ENCODE measurements around the gene ZIC5.

DNA sequence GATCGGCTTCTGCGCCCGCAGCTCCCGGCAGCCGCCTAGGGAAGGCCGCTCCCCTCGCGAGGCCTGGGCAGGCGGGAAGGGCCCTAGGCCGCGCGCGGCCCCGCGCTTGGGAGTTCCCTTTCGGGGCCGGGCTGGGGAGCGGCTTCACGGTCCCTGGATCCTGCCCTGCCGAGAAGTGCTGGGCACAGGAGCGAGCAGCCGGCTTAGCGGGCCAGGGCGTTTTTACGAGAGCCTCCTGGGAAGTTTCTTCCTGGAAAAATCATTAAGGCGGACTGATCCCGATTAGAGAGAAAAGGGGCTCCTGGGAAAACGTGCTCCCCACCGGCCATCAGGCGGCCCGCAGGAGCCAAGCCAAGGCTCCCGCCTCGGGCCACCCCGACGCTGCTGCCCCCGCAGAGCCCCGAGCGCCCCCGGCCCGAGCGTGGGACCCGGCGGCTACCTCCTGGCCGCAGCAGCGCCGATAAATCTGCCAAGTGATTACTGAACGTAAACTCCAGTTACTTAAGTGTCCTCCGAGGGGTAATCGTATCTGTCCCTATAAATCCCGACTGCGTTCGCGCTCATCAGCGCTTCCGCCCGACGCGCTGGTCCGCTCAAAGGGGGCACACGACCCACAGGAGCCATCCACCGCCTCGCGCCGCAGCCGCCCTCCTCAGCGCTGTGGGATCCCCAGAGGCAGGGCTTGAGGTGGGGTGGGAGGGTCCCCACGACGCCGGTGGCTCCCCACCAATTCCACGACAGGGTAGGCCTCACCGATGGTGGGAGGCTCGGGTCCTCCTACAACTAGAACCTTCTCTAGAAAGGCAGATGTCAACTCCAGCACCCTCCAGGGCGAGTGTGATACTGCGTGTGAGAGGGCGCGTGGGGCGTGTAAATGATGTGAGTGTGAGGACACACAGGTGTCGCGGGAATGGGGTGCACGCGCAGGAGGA, 2.8 kb downstream of the ZIC5 start:
- no peak for TF ChIP-seq POLR2A (IDR thresholded peaks at IDR 0.05)
- TF ChIP-seq, protein P1, sequence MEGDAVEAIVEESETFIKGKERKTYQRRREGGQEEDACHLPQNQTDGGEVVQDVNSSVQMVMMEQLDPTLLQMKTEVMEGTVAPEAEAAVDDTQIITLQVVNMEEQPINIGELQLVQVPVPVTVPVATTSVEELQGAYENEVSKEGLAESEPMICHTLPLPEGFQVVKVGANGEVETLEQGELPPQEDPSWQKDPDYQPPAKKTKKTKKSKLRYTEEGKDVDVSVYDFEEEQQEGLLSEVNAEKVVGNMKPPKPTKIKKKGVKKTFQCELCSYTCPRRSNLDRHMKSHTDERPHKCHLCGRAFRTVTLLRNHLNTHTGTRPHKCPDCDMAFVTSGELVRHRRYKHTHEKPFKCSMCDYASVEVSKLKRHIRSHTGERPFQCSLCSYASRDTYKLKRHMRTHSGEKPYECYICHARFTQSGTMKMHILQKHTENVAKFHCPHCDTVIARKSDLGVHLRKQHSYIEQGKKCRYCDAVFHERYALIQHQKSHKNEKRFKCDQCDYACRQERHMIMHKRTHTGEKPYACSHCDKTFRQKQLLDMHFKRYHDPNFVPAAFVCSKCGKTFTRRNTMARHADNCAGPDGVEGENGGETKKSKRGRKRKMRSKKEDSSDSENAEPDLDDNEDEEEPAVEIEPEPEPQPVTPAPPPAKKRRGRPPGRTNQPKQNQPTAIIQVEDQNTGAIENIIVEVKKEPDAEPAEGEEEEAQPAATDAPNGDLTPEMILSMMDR (IDR thresholded peaks at IDR 0.05) = no peak

Data from body of pancreas (tissue), 4 donors.